Mammary epithelial cell (primary cell): ENCODE measurements around the gene PRRC2C.

Experiments
- EZH2 ChIP-seq: IDR thresholded peaks from 2 replicates; pipeline ENCODE4 v1.6.1; 2012; ENCODE audit warnings: low read length, inconsistent platforms, borderline replicate concordance
- TF ChIP-seq, protein P1 (sequence below), 2 donors: IDR thresholded peaks in 1 of 2; conservative IDR thresholded peaks in 1 of 2; 2 replicates each; pipeline ENCODE4 v1.5.1; 2011 to 2012; ENCODE audit warnings: inconsistent platforms in 2 of 2, low read length in 2 of 2, mild to moderate bottlenecking in 2 of 2, control low read depth in 1 of 2, low read depth in 1 of 2; ENCODE audit not compliant: insufficient read depth in 1 of 2; ENCODE audit errors: extremely low read depth in 1 of 2

DNA sequence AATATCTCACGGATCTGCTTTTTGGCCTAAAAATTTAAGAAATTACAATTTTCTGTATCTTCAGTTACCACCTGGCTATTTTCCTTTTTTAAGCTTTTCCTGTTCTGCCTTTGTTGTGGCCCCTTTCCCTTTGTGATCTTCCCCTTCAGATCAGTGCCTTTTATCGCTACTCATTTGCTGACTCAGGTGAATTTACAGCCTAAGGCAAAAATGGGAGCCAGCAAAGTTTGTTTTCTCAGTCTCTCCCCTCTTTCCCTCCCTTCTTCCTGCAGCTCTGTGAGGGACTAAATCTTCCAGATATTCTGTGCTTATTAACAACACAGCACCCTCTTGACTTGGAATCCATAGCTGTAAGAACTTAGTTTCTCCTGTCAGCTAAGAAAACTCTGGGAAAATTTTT is 5.3 kb upstream of the PRRC2C start:
- TF ChIP-seq, protein P1, sequence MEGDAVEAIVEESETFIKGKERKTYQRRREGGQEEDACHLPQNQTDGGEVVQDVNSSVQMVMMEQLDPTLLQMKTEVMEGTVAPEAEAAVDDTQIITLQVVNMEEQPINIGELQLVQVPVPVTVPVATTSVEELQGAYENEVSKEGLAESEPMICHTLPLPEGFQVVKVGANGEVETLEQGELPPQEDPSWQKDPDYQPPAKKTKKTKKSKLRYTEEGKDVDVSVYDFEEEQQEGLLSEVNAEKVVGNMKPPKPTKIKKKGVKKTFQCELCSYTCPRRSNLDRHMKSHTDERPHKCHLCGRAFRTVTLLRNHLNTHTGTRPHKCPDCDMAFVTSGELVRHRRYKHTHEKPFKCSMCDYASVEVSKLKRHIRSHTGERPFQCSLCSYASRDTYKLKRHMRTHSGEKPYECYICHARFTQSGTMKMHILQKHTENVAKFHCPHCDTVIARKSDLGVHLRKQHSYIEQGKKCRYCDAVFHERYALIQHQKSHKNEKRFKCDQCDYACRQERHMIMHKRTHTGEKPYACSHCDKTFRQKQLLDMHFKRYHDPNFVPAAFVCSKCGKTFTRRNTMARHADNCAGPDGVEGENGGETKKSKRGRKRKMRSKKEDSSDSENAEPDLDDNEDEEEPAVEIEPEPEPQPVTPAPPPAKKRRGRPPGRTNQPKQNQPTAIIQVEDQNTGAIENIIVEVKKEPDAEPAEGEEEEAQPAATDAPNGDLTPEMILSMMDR (conservative IDR thresholded peaks at IDR 0.05 in 1 of 2, IDR thresholded peaks at IDR 0.05 in 1 of 2; ENCODE audit: extremely low read depth in 1 of 2, insufficient read depth in 1 of 2, low read depth in 1 of 2, low read length in 2 of 2) = no peak
- no peak for TF ChIP-seq EZH2
